Endodermal cell (in vitro differentiated cells): ENCODE results near the gene FCHO1. TPM values are rescaled to one million over a fixed set of nuclear protein-coding genes. Genes with fewer than 3 reads are reported as not detected.

Experiments used
- DNase-seq: peaks from one replicate; pipeline ENCODE4 v3.0.0-alpha.2; 2017
- H3K27ac ChIP-seq: 2 replicates; pipeline ENCODE4 v1.5.1; 2013; ENCODE audit warnings: mild to moderate bottlenecking, low read depth, low read length, moderate library complexity
- H3K27me3 ChIP-seq: 2 replicates; pipeline ENCODE4 v1.6.1; 2013; ENCODE audit warnings: mild to moderate bottlenecking, low read length, moderate library complexity; ENCODE audit not compliant: insufficient read depth, control insufficient read depth, poor library complexity, severe bottlenecking
- H3K36me3 ChIP-seq: 2 replicates; pipeline ENCODE4 v1.7.0; 2013; ENCODE audit warnings: mild to moderate bottlenecking, low read length, moderate library complexity; ENCODE audit not compliant: control insufficient read depth, insufficient read depth
- H3K4me1 ChIP-seq: one replicate; pipeline ENCODE4 v1.7.0; 2013; ENCODE audit warnings: low read length; ENCODE audit not compliant: control insufficient read depth, insufficient read depth
- H3K4me3 ChIP-seq: 2 replicates; pipeline ENCODE4 v1.5.1; 2013; ENCODE audit warnings: mild to moderate bottlenecking, low read length, moderate library complexity
- H3K9ac ChIP-seq: 2 replicates; pipeline ENCODE4 v1.6.1; 2013; ENCODE audit warnings: mild to moderate bottlenecking, low read length, moderate library complexity; ENCODE audit not compliant: poor library complexity, severe bottlenecking; ENCODE audit errors: extremely low read depth
- H3K9me3 ChIP-seq: 2 replicates; pipeline ENCODE4 v1.6.1; 2013; ENCODE audit warnings: mild to moderate bottlenecking, low read length, moderate library complexity; ENCODE audit not compliant: control insufficient read depth
- H3K27ac Mint-ChIP-seq: 2 replicates; pipeline ENCODE4 v1.8.0; 2020; ENCODE audit warnings: mixed read lengths
- H3K27me3 Mint-ChIP-seq: 2 replicates; pipeline ENCODE4 v1.8.0; 2021; ENCODE audit warnings: mild to moderate bottlenecking, mixed read lengths; ENCODE audit not compliant: insufficient read depth
- H3K36me3 Mint-ChIP-seq: 2 replicates; pipeline ENCODE4 v1.8.0; 2020; ENCODE audit warnings: low read depth, mixed read lengths
- H3K4me1 Mint-ChIP-seq: 2 replicates; pipeline ENCODE4 v1.8.0; 2020; ENCODE audit warnings: mixed read lengths
- H3K4me3 Mint-ChIP-seq: 2 replicates; pipeline ENCODE4 v1.8.0; 2020; ENCODE audit warnings: mild to moderate bottlenecking, moderate library complexity, mixed read lengths
- H3K9me3 Mint-ChIP-seq: 2 replicates; pipeline ENCODE4 v1.8.0; 2020; ENCODE audit warnings: mild to moderate bottlenecking, mixed read lengths
- CTCF ChIP-seq: fragments of 200-600 bp; sonication (generic); conservative IDR thresholded peaks from 2 replicates; pipeline ENCODE4 v1.5.0; 2021; ENCODE audit warnings: antibody characterized with exemption, mild to moderate bottlenecking
- WGBS, 2 experiments: methylation state at CpG; one replicate each; pipeline versions ENCODE4 v1.1.5 to v1.1.7; 2013; ENCODE audit warnings: missing lambda C conversion rate in 2 of 2, mixed read lengths in 1 of 2; ENCODE audit not compliant: insufficient coverage in 1 of 2, insufficient read length in 1 of 2; 5-methylcytosine and 5-hydroxymethylcytosine counted together
- total RNA-seq, 2 donors: library from RNA; stranded (reverse); fragmentation: NEBNext Ultra II Directional in 1 of 2; extraction: Animal tissue kit (Norgen Biotek cat#: 25700) in 1 of 2; gene quantifications; 2 replicates in 1 of 2; 3 replicates in 1 of 2; pipeline ENCODE4 v1.2.1, GENCODE V29; 2021

The FCHO1 gene
- total RNA-seq, 2 donors from 2014 or later, result 8.5 to 10.2 TPM

- H3K36me3 Mint-ChIP-seq, result no peaks in the 10 kb centered on the region
- WGBS, 2 experiments, result 78 to 87% methylated on average over 4 to 5 of the region's 5 CpGs
- no peak overlapping the region for H3K9ac ChIP-seq
- H3K27ac ChIP-seq, result no peak overlapping the region
- H3K9me3 ChIP-seq, result no peaks in the 10 kb centered on the region
- H3K27me3 ChIP-seq, result no peaks in the 10 kb centered on the region
- no peaks in the 10 kb centered on the region for H3K4me1 Mint-ChIP-seq
- no peak overlapping the region for H3K27ac Mint-ChIP-seq
- no peaks in the 10 kb centered on the region for H3K36me3 ChIP-seq
- no peaks in the 10 kb centered on the region for H3K4me1 ChIP-seq
- H3K4me3 ChIP-seq, result no peak overlapping the region
- no peak overlapping the region for H3K4me3 Mint-ChIP-seq
- H3K27me3 Mint-ChIP-seq, result peaks cover 6% of the 10 kb centered on the region
- DNase-seq, result no peak
- H3K9me3 Mint-ChIP-seq, result no peaks in the 10 kb centered on the region
- no peak for TF ChIP-seq CTCF
These were observed 60.8 kb downstream of the FCHO1 start for GRCh38 chr19:17812099-17812498.

- WGBS, 2 experiments, result 84 to 90% methylated on average over 6 to 13 of the region's 13 CpGs
- DNase-seq, result no peak
These were observed 66.5 kb downstream of the FCHO1 start for GRCh38 chr19:17817668-17818363.

DNA sequence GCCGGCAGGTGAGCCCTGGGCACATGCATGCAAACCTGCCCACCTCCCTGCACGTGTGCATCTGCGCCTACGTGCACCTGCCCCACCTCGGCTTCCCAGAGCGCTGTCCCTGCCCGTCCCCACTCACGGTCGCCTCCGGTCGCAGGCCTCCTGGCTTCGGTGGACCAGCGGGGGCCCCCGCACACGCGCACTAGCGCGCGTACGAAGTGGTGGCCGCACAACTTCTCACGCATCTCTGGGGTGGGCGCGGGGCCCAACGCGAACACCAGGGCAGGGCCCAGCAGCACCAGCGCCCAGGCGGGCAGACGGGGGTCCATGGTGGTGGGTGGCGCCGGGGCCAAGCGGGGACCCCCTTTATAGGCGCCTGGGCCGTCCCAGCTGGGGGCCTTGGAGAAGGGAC lies 69.9 kb downstream of the FCHO1 start, which contains the start of gene INSL3:
Gene INSL3 (minus strand): TSS at position 330 of the 400 bp plus-strand sequence. CDS start 13 bp downstream, at position 317.
- DNase-seq, result no peak
- no peak within 1 kb of the TSS for H3K9ac ChIP-seq
- H3K9me3 ChIP-seq, result no peaks in the 10 kb centered on the region
- Mint-ChIP-seq H3K4me1 (no peaks in the 10 kb centered on the region), H3K27ac (no peak within 1 kb of the TSS), H3K9me3 (no peaks in the 10 kb centered on the region), H3K4me3 (no peak within 1 kb of the TSS), H3K27me3 (no peaks in the 10 kb centered on the region), H3K36me3 (no peaks in the 10 kb centered on the region)
- no peaks in the 10 kb centered on the region for H3K4me1 ChIP-seq
- WGBS, 2 experiments, result 94 to 97% methylated on average over 23 to 34 of the region's 34 CpGs
- H3K27ac ChIP-seq, result no peak within 1 kb of the TSS
- TF ChIP-seq CTCF, result no peak
- no peak within 1 kb of the TSS for H3K4me3 ChIP-seq
- H3K27me3 ChIP-seq, result no peaks in the 10 kb centered on the region
- H3K36me3 ChIP-seq, result no peaks in the 10 kb centered on the region

More at GRCh38 chr19:17817668-17818363, 66.5 kb downstream of the FCHO1 start:
- Histone ChIP-seq H3K4me1 (no peaks in the 10 kb centered on the region), H3K27me3 (no peaks in the 10 kb centered on the region), H3K27ac (no peak overlapping the region), H3K9ac (no peak overlapping the region), H3K36me3 (no peaks in the 10 kb centered on the region), H3K9me3 (no peaks in the 10 kb centered on the region), H3K4me3 (no peak overlapping the region)
- Mint-ChIP-seq H3K36me3 (no peaks in the 10 kb centered on the region), H3K27ac (no peak overlapping the region), H3K4me1 (no peaks in the 10 kb centered on the region), H3K4me3 (no peak overlapping the region), H3K9me3 (no peaks in the 10 kb centered on the region), H3K27me3 (no peaks in the 10 kb centered on the region)
- no peak for TF ChIP-seq CTCF
